Measurements from ENCODE around the gene PLVAP. TPM values are rescaled to one million over a fixed set of nuclear protein-coding genes. Genes with fewer than 3 reads are reported as not detected.
A peak's percentile ranks its signal among the peaks of the same experiment; 100 is the strongest.

Gene PLVAP
- total RNA-seq (2014; rRNA removed; shearing (Covaris generic)) (not detected in 2 replicates), polyA plus RNA-seq (2016; fragmentation: Nextera tagmentation; extraction: Ambion mirVana) (not detected in 2 replicates)
- long read RNA-seq = 0 reads

GRCh38 chr19:17376935-17377600, at the start of gene PLVAP:
Gene PLVAP, minus strand, starts transcription at chr19:17377342. Its CDS starts 54 bp downstream, at chr19:17377288.
- H3K27ac Mint-ChIP-seq = no peak within 1 kb of the TSS
- no peaks in the 10 kb centered on the region for H3K27me3 ChIP-seq (ENCODE audit: insufficient read depth)
- no peaks in the 10 kb centered on the region for H3K9me2 ChIP-seq (ENCODE audit: insufficient read depth)
- H4K20me1 ChIP-seq (replicated peaks; ENCODE audit: insufficient read depth) = no peaks in the 10 kb centered on the region
- H3K4me3 Mint-ChIP-seq = no peak within 1 kb of the TSS
- peak; percentile 25; the same call in 2 of the 3 replicates for ATAC-seq
- H3K27me3 Mint-ChIP-seq (ENCODE audit: insufficient read depth, low read depth, poor library complexity) = peaks cover 20% of the 10 kb centered on the region
- H3K4me2 ChIP-seq = no peak within 1 kb of the TSS
- no peaks in the 10 kb centered on the region; the same call in 1 of the 2 replicates for H3K4me1 ChIP-seq (ENCODE audit: insufficient read depth)
- H3F3A ChIP-seq (replicated peaks; ENCODE audit: low read depth) = 0 out of 2 replicates have a peak, but pooled peaks cover 3% of the 10 kb centered on the region
- DNase-seq (ENCODE audit: low spot score) = no peak
- no peaks in the 10 kb centered on the region for H3K79me2 ChIP-seq (replicated peaks; ENCODE audit: insufficient read depth)
- TF ChIP-seq ETS1 (IDR thresholded peaks at IDR 0.05) (no peak), ZNF462 (CRISPR knock-in tag; IDR thresholded peaks at IDR 0.05) (no peak), EZH2phosphoT487 (IDR thresholded peaks at IDR 0.05; ENCODE audit: unreplicated experiment) (no peak)
- H3K4me3 ChIP-seq = no peak within 1 kb of the TSS
- peaks cover 7% of the 10 kb centered on the region; the same call in 2 of the 3 replicates for H3K36me3 Mint-ChIP-seq (ENCODE audit: low read depth)
- no peak within 1 kb of the TSS for H3K27ac ChIP-seq (ENCODE audit: low read depth)
- H3K4me1 Mint-ChIP-seq = peaks cover 6% of the 10 kb centered on the region
- no peaks in the 10 kb centered on the region for H3K36me3 ChIP-seq (ENCODE audit: insufficient read depth)
- H3K9me3 Mint-ChIP-seq = peaks cover 10% of the 10 kb centered on the region
- H2AFZ ChIP-seq = peak within 1 kb of the TSS; percentile 52
